ENCODE data around the gene USP43.
"Not testable (repeated sequence)": the region's sequence is repeated elsewhere in the genome, so short reads cannot be mapped to it uniquely, and the experiment has no call there.

Gene USP43

DNA sequence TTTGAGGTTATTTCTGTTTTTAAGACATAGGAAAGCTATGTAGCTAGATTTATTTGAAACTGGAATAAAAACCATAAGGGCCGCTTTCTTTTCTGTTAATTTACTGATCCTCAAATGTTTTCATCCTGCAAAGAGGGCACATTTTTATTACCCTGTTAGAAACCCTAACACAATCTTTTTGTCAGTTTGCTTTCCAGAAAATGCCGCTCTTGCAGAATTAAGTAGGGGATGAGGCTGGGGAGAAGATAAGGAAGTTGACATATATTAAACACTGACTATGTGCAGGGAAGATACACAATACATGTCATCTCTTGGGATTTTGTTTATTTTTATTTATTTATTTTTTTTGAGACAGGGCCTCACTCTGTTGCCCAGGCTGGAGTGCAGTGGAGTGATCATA lies 15.7 kb downstream of the USP43 start:
- no peak for DNase-seq

GRCh38 chr17:9663511-9663910 lies 18.2 kb downstream of the USP43 start:
- DNase-seq: not testable (repeated sequence)

DNA sequence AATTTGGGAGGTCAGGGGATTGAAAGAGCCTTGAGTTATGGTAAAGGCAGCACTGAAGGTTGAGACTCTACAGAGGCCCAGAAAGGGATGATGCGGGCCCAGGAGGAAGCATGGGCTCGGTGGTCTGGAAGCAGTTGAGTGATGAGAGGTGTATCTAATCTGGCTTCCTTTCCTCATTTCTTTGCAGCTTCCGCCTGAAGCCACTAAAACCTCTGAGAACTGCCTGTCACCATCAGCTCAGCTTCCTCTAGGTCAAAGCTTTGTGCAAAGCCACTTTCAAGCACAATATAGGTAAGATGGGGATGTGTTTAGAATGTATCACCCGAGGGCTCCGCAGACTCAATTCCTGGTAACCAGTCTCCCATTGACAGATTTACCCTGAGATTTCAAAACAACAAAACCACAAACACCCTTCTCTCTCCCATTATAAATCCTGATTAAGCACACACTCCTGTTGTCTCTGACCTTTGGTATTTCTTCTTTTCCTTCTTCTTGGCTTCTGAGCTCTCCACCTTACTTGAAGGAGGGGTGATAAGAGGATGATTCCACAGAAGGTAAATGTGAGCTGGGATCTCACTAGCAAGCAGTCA lies 21.2 kb downstream of the USP43 start:
- DNase-seq: no peak

DNA sequence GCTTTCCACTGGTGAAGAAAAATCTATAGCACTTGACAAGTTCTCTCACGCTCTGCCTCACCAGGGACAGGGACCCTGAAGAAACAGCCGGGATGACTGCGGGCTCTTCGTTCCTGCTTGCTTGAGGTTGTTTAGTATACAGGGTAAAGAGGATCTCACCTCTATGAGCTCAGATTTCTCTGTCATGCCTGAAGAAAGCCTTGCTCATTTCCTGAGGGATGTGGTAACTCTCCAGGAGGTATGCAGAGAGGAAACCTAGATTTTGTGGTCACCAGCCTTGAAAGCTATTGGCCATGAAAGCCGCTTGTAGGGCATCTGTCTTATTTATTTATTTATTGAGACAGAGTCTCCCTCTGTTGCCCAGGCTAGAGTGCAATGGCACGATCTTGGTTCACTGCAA lies 23.2 kb downstream of the USP43 start:
- no peak for DNase-seq

- no peak for DNase-seq
Measured at GRCh38 chr17:9669551-9670008, 24.3 kb downstream of the USP43 start.

DNA sequence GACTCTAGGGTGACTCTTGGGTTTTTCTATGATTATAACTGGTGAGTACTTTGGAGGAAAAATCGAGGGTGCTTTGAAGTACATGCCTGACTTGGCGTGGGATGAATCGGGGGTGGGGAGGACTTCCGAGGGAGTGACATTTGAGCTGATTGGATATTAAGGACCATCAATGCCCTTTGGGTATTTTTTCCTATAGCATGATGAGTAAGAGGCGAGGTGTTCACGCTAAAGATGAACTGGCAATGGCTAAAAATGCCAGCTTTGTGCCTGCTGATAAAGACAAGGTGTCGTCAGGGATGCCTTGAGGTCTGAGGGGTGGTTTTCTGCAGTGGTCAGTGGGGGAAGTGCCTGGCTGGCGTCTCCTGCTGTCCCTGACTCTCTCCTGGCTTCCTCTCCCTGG lies 25.3 kb downstream of the USP43 start:
- no peak for DNase-seq

GRCh38 chr17:9671559-9671958 lies 26.2 kb downstream of the USP43 start:
- no peak for DNase-seq

- no peak for DNase-seq
Measured at GRCh38 chr17:9672266-9672665, 26.9 kb downstream of the USP43 start.

GRCh38 chr17:9672691-9673090 lies 27.4 kb downstream of the USP43 start:
- no peak for DNase-seq

DNA sequence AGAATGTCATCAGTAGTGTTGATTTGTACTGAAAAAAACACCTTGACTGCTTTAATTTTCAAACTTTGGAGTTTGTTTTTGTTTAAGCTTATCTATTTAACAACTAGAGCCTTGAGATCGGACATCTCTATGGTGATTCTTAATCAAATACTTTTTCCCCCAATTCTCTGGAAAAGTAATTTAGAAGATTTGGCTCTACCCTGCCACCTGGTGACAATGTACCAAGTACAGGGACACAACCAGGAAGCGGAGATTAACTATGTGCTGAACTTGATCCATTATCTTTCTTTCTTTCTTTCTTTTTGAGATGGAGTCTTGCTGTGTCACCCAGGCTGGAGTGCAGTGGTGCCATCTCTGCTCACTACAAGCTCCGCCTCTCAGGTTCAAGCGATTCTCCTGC lies 30.8 kb downstream of the USP43 start:
- peak; percentile 27 for DNase-seq

GRCh38 chr17:9676820-9677310 lies 31.5 kb downstream of the USP43 start:
- no peak for DNase-seq

GRCh38 chr17:9677411-9677810 lies 32.1 kb downstream of the USP43 start:
- no peak for DNase-seq

DNA sequence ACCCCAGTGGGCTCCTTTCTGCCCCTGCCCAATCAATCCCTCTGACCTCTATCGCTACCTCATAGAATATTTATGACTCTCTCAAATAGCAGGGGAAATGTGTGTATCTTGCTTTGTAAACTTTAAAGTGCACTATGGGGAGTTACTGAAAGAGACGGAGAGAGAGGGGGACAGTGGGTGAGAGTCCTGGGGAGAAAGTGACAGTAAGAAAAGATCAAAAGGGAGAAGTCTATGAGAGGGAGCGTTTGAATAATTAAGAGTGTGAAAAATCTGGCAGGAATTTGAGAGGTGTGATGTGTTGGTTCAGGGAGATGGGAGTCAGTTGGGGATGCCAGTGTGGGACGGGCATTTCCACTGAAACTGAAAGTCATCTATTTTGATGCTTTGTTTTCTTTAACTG lies 32.6 kb downstream of the USP43 start:
- no peak for DNase-seq

- DNase-seq: no peak
Measured at GRCh38 chr17:9684955-9685621, 39.8 kb downstream of the USP43 start.

GRCh38 chr17:9693755-9694154 lies 48.4 kb downstream of the USP43 start:
- DNase-seq: no peak

GRCh38 chr17:9696279-9697044 lies 51.1 kb downstream of the USP43 start:
- DNase-seq: no peak

DNA sequence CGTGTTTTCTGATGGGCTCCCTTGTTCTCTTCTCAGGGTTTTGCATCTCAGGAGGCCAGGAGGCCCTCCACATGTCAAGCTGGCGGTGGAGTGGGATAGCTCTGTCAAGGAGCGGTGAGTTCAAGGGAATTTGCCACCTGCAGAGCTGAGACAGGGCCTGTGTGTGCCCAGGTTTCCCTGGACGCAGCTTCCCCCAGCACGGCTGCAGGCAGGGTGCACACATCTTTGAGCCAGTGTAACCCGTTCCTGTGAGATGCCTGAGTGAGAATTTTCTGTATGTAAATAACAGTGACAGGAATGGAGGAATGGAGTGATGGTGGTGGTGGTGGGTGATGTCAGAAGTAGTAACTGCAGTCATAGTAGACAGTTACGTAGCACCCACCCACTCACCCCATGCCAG lies 54.8 kb downstream of the USP43 start:
- no peak for DNase-seq

DNA sequence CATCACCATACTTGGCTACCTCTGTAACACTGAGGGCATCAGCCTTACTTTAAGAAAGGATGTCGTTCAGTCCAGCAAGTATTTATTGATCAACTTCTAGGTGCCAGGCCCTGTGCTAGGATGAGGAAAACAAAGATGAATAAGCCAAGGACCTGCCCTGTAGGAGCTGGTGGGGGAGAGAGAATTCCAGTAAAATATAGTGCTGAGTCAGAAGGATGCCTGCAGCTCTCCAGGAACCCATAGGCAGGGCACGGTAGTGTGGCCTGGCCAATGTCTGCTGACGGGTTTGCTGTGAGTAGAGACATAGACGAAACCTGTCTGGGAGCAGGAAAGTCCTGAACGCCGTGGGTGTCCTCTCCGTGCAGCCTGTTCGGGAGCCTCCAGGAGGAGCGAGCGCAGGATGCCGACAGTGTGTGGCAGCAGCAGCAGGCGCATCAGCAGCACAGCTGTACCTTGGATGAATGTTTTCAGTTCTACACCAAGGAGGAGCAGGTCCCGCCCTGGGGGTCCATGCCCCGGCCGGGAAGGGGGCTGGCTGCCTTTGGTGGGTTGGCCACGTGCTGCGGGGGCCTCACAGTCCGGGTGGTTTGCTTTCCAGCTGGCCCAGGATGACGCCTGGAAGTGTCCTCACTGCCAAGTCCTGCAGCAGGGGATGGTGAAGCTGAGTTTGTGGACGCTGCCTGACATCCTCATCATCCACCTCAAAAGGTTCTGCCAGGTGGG lies 55.6 kb downstream of the USP43 start:
- DNase-seq: no peak

GRCh38 chr17:9702482-9702881 lies 57.2 kb downstream of the USP43 start:
- DNase-seq: no peak

DNA sequence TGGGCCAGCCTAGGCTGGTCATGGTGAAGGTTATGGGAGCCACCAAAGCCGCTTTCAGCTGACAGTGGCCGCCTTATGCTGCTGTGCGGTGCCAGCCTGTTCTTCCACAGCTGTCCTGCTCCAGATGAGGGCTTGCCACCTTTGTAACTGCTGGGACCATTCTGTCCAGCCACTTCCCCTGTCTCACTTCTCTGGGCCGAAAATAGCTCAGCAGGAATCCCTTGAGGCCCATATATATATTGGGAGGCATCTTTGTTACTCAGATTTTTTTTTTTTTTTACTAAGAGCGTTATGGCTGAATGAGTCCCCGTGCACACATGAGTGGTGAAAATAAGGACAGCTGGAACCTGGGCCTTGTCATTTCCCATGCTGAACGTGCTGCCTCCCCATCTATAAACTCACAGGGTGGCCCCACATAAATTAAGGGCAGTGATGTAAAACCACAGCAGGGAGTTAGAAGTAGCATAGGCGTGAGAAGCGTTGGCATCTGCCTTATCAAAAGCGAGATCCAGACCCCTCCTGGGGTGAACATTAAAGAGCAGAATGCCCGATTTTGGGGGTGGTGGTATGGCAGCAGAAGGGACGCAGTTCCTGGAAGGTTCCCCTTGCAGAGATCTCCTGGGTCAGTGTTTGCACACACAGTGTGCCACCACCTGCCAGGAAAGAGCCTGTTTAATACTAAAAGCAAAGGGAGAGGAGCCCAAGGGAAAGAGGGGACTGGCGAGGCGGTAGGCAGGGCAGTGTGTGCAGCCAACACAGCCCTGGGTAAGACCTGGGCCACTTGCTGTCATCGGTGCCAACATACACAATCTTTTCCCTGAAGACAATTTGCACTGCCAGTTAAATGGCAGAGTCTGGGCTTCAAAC lies 57.8 kb downstream of the USP43 start:
- no peak for DNase-seq

GRCh38 chr17:9703781-9704082 lies 58.4 kb downstream of the USP43 start:
- no peak for DNase-seq

DNA sequence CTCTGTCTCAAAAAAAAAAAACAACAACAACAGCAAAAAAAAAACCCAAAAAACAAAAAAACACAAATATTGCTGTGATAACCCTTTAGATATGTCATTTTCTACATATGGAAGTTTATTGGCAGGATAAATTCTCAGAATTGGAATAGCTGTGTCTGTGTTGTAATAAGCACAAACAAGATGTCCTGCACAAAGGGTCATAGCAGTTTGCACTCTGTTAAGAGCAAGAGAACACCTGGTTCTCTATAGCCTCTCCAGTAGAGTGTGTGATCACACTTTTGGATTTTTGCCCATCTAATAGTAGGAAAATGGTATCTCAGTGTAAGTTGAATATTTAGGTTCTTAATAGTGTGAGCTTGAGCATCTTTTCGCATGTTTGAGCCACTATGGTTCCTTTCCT lies 60.4 kb downstream of the USP43 start:
- no peak for DNase-seq

DNA sequence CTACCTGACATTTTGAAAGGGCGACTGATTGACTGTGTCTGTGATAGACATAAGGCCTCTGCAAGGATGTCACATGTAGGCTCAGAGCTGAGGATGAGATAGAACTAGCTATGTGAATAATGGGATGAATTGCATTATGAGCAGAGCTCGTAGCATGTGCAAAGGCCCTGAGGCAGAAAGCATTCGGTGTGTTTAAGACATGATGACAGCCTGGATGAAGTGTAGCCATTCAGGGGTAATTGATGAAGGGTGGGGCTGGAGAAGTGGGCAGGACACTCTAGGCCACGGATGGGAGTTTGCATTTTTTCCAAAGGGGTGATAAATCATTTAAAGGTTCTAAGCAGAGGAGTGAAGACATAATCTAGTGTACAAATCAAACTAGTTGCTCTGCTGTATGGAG lies 62.6 kb downstream of the USP43 start:
- no peak for DNase-seq

All from eye (tissue), 1 donor.